Measurements from ENCODE around the gene PLPPR1. TPM values are rescaled to one million over a fixed set of nuclear protein-coding genes. Genes with fewer than 3 reads are reported as not detected.

The PLPPR1 gene
- total RNA-seq, 1 experiment from 2014 or later = 2.4 TPM

DNA sequence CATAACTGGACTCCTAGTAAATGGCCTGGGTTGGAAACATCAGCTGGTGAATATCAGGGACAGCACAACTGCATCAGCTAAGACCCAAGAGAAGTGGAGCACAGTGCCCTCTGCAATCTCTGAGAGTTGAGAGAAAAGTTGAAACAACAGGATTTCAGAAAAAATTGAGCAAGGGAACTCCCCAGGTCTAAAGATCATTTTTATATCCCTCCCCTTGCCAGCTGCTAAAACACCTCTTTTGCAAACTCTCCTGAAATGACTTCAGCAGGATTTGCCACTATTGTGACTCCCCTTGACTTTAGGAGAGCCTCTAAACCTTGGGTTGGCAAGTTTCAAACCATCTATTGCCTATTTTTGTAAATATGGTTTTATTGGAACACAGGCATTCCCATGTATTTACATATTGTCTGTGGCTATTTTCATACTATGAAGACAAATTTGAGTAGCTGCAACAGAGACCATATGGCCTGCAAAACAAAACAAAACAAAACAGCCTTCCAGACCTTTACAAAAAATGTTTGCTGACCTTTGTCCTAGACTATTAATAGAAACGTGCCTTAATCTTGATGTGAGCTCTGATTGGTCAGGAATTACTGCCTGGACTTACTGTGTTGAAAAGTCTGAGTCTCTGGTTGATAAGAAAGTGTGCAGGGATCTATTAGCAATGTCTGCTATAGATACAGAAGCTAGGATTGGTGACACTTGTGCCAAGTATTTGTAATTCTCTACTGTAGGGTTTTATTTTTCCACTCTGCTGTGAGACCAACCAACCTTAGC, 37.7 kb upstream of the PLPPR1 start:
- Histone ChIP-seq H3K23me2 (ENCODE audit: insufficient read length, low read depth, low read length, poor library complexity, severe bottlenecking) (no peaks in the 10 kb centered on the region), H4K8ac (replicated peaks; ENCODE audit: insufficient read length, low read depth, low read length) (no peak overlapping the region), H4K5ac (ENCODE audit: insufficient read length, low read depth, low read length) (no peak overlapping the region), H3K9ac (ENCODE audit: extremely low read depth, insufficient read length, low read length) (no peak overlapping the region), H2AK5ac (ENCODE audit: insufficient read length, low read length) (no peak overlapping the region), H2BK15ac (ENCODE audit: low read depth, low read length) (no peak overlapping the region), H4K20me1 (ENCODE audit: control insufficient read depth, insufficient read depth, insufficient read length) (no peaks in the 10 kb centered on the region), H2AFZ (ENCODE audit: low read length) (no peak overlapping the region), H2BK12ac (ENCODE audit: insufficient read length, low read depth, low read length) (no peak overlapping the region), H3K18ac (ENCODE audit: insufficient read length, low read depth, low read length) (no peak overlapping the region), H3K27ac (ENCODE audit: insufficient read length, low read depth, low read length) (no peak overlapping the region), H3K9me3 (ENCODE audit: control insufficient read depth, low read depth, low read length) (no peaks in the 10 kb centered on the region), H3K27me3 (ENCODE audit: insufficient read depth, low read length) (no peaks in the 10 kb centered on the region), H2BK120ac (ENCODE audit: low read depth, low read length, poor library complexity, severe bottlenecking) (no peak overlapping the region), H2BK5ac (ENCODE audit: insufficient read length, low read length) (no peak overlapping the region), H3T11ph (ENCODE audit: low read length) (no peak overlapping the region), H3K23ac (ENCODE audit: insufficient read length, low read depth, low read length) (no peak overlapping the region), H3K4me1 (ENCODE audit: insufficient read depth, low read length) (peaks cover 3% of the 10 kb centered on the region; the same call in 1 of the 2 replicates), H3K14ac (ENCODE audit: insufficient read depth, low read length) (no peak overlapping the region), H3K4ac (ENCODE audit: low read depth, low read length) (no peak overlapping the region), H3K79me1 (ENCODE audit: insufficient read depth, low read depth, low read length, poor library complexity, severe bottlenecking) (no peaks in the 10 kb centered on the region), H3K56ac (ENCODE audit: insufficient read length, low read depth, low read length) (no peak overlapping the region), H3K79me2 (ENCODE audit: insufficient read depth, low read length) (no peaks in the 10 kb centered on the region), H2BK20ac (ENCODE audit: low read depth, low read length, poor library complexity, severe bottlenecking) (no peak overlapping the region), H3K4me2 (ENCODE audit: insufficient read depth, insufficient read length, low read length) (no peak overlapping the region), H4K91ac (ENCODE audit: insufficient read length, low read depth, low read length) (no peak overlapping the region)
- Mint-ChIP-seq H3K4me1 (peaks cover 4 to 23% of the 10 kb centered on the region in 2 experiments), H3K4me3 (no peak overlapping the region), H3K36me3 (ENCODE audit: insufficient read depth in 1 of 3, low read depth in 3 of 3) (no peaks in the 10 kb centered on the region), H3K27ac (no peak overlapping the region), H3K27me3 (ENCODE audit: low read depth) (no peaks in the 10 kb centered on the region), H3K9me3 (no peaks in the 10 kb centered on the region)
- no peak for DNase-seq
- TF ChIP-seq, protein P1, sequence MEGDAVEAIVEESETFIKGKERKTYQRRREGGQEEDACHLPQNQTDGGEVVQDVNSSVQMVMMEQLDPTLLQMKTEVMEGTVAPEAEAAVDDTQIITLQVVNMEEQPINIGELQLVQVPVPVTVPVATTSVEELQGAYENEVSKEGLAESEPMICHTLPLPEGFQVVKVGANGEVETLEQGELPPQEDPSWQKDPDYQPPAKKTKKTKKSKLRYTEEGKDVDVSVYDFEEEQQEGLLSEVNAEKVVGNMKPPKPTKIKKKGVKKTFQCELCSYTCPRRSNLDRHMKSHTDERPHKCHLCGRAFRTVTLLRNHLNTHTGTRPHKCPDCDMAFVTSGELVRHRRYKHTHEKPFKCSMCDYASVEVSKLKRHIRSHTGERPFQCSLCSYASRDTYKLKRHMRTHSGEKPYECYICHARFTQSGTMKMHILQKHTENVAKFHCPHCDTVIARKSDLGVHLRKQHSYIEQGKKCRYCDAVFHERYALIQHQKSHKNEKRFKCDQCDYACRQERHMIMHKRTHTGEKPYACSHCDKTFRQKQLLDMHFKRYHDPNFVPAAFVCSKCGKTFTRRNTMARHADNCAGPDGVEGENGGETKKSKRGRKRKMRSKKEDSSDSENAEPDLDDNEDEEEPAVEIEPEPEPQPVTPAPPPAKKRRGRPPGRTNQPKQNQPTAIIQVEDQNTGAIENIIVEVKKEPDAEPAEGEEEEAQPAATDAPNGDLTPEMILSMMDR (conservative IDR thresholded peaks at IDR 0.05) = no peak
- WGBS (ENCODE audit: extremely low coverage, insufficient read length, low lambda C conversion rate) = no CpG with 5 or more reads among the region's 1 CpG
